NCI-H1417 (cell line): ENCODE measurements around the gene ZMYM4.
A peak's percentile ranks its signal among the peaks of the same experiment; 100 is the strongest.
"Not testable (repeated sequence)": the region's sequence is repeated elsewhere in the genome, so short reads cannot be mapped to it uniquely, and the experiment has no call there.

Experiments
- DNase-seq, 3 experiments: peaks; one replicate each; lab custom pipeline; 2025; lab: John Stamatoyannopoulos, UW

Gene ZMYM4

DNA sequence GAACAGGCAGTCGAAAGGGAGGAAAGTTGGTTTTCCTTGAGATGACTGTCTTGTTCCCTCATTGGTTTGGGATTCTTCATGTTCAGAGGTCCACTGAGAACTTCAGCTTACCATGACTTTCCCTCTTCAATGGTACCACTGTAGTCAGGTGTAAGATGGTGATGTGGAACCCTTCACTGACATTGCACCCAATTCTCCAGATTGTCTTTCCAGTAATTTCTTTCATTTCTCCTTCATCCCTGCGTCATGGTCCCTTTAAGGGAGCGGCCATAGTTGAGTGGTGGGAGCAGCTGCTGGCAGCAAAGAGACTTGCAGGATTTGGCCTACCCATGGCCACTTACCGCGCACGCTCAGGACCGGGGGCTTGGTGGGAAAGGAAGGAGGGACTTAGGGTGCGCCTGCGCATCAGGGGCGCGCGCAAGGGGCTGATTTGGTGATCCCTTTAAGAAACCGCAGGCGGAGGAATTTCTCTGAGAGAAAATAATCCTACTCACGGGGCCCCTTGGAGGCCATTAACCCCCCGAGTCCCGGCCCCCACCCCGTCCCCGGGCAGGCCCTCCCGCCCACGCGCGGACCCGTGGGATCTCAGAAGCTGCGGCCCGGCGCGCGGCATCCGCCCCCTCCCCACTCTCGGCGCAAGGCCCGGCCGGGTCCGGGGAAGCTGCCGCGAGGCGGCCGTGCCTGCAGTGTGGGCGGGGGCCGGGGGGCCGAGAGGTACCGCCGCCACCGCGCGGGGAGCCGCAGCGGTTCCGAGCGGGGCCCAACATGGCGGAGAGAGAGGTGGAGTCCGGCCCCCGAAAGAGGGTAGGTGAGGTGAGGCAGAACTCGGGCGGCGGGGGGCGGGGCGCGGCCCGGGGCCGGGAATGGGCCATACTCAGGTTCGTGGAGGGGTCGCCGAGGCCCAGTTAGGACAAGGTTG lies at the start of gene ZMYM4:
Gene ZMYM4 (plus strand): TSS at position 428 of the 919 bp plus-strand sequence. CDS start 338 bp downstream, at position 766.
- peak; percentile 90 to 97 (median 93) for DNase-seq

DNA sequence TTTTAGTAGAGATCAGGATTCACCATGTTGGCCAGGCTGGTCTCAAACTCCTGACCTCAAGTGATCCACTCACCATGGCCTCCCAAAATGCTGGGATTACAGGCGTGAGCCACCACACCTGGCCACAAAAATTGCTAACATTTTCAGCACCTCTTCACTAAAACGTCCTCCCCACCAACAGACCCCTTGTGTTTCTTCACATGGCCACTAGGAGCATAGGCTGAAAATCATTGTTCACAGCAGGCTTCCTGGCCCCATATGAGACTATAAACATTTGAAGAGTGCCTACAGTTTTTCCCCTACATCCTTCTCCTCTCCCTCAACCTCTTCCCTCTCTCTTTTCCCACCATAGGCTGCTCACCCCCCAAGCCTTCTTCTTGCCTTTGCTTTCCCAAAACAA lies 47.5 kb upstream of the ZMYM4 start:
- peak in 1 of 3 experiments; percentile 4 for DNase-seq

DNA sequence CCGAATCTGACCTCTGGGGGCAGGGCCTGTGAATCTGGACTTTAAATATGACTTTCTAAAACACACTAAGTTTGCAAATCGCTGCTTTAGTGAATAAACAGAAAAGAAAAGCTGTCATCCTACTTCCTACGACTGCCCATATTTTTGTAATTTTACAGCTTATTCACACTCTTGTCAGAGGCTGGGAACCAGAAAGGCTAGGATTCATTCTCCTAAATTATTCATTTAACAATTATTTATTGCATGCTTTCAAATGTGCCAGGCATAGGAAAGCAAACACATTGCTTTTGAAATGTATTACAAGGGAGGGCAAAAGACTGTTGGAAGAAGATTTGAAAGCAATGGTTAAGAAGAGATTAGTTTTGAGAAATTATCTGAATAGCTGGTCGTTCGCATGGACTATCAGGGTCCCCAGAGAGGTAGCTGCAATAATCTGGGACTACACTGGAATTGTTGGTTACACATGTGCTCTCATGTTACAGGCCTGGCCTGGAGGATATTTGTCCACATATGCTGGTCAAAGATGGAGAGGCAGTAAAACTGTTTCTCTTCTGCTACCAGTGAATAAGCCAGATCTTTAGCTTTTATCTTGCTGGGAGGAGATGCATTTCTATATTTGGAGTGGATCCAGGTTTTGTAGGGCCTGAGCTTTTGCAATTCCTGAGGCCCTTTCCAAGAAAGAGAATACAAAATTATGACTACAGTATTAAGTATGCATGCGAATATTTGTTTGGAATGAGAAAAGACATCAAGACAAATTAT lies 46.0 kb upstream of the ZMYM4 start:
- no peak for DNase-seq

DNA sequence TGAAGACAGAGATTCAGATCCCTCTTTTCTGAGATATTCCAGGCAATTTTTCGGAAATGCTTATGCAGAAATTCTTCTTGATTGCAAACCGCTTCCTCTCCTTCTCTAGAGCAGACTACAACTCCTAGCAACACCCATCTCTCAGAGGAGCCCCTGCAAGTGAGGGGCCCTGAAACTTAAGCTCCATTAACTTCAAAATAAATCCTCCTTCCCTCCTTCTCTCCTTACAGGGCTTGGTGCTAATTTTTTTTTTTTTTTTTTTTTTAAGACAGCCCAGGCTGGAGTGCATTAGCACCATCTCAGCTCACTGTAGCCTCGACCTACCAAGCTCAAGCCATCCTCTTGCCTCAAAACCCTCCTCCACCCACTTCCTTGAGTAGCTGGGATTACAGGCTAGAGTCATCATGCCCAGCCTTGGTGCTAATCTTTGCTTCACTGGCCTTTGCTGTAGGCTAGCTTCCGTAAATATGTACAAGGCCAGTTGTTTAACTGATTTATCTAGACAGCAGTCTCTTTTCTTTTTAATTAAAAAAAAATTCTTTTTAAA lies 45.4 kb upstream of the ZMYM4 start:
- DNase-seq = no peak

DNA sequence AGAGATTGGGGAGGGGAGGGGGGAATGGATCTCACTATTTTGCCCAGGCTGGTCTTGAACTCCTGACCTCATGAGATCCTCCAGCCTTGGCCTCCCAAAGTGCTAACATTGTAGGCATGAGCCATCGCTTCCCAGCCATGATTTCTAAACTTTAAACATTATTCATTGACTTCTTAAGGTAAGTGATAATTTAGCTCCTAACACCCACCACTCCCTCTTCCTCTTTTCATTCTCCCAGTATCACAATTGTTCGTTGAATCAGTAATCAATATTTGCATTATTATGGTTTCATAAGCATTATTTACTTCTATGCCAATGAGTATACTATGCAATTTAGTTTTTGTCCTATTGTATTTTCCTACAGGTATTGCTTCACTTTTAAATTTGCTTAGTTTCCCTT lies 42.0 kb upstream of the ZMYM4 start:
- no peak for DNase-seq

DNA sequence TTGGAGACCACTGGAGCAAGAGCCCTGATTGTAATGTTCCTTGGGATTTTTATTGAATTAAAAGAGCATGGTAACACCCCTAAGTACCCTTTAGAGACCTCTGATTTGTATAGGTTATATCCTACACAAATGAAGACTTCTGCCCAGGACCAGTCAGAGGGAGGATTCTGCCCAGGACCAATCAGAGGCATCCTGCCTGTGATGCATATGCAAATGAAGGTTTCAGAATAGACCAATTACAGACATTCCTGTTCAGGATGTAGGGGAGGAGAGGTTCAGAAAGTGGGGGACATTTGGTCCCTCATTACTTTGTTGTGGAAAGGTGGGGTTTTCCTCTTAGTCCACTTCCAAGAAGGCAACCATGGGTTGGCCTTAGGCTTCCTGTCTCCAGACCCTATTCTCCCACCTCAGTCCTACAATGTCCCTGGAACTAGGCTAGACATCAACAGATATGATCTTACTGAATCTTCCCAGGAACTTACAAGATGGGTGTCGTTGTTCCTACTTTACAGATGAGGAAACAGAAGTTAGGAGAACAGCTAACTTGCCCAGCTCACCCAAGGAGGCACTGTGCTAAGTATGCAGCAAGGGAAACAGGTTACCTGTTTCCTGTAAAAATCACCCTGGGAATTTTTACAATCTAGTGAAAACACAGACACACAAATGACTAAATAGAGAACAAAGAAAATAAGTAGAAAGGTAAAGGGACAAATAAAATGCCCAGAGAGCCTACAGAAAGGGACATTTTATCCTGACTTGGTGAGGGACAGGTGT lies 38.7 kb upstream of the ZMYM4 start:
- no peak for DNase-seq

DNA sequence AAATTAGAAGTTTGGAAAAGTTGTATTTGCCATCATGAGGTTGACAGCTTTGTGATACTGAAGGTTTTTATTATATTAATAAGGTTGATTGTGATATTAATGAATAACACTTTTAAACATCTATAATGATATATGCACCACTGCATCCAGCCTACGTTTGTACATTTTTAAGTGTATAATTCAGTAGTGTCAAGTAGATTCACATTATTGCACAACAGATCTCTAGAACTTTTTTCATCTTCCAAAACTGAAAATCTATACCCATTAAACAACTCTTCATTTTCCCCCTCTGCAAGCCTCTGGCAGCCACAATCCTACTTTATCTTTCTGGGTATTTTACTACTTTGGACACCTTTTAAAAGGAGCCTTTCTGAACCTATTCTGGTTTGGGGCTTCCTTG lies 37.2 kb upstream of the ZMYM4 start:
- DNase-seq = no peak

DNA sequence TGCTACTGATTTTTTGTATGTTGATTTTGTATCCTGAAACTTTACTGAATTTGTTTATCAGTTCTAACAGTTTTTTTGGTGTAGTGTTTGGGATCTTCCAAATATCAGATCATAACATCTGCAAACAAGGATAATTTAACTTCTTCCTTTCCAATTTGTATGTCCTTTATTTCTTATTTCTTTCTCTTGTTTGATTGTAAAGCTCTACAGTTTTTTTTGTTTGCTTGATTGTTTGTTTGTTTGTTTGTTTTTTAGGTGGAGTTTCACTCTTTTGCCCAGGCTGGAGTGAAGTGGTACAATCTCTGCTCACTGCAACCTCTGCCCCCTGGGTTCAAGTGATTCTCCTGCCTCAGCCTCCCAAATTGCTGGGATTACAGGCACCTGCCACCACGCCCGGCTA lies 31.7 kb upstream of the ZMYM4 start:
- not testable (repeated sequence) for DNase-seq

DNA sequence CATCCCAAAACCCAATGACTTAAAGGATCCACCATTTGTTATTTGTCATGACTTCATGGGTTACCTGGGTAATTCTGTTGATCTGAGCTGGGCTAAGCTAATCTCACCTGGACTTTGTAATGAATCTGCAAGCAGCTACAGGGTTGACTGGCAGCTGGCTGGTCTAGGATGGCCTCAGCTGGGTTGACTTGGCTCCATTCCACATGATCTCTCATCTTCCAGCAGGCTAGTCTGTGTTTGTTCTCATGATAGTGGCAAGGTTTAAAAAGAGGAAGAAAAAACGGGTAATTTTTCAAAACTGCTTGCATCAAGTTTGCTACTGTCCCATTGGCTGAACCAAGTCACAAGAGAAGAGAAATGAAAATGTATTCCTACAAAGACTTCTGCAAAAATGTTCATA lies 24.8 kb upstream of the ZMYM4 start:
- peak in 1 of 3 experiments; percentile 4 for DNase-seq

DNA sequence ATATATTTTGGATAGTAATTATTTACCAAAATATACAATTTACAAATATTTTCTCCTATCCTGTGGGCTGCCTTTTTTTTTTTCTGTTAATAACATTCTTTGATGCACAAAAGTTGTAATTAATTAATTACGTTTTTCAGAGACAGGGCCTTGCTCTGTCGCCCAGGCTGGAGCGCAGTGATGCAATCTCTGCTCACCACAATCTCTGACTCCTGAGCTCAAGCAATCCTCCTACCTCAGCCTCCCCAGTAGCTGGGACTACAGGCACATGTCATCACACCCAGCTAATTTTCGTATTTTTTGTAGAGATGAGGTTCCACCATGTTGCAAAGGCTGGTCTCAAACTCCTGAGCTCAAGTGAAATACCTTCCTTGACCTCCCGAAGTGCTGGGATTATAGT lies 21.3 kb upstream of the ZMYM4 start:
- no peak for DNase-seq

DNA sequence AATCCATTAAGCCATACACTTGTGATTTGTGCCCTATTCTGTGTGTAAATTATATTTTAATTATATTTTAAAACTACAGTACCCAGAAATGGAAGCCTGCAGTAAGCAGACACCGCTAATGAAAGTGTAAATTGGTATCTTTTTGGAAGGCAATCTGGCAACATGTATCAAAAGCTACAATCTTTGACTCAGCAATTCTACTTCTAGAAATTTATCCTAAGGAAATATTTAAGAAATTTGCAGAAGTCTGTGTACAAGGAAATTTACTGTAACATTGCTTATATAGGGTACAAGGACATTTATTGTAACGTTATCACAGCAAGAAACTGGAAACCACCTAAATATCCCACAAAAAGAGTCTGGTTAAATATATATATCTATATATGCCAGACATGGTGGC lies 14.6 kb upstream of the ZMYM4 start:
- DNase-seq = no peak

DNA sequence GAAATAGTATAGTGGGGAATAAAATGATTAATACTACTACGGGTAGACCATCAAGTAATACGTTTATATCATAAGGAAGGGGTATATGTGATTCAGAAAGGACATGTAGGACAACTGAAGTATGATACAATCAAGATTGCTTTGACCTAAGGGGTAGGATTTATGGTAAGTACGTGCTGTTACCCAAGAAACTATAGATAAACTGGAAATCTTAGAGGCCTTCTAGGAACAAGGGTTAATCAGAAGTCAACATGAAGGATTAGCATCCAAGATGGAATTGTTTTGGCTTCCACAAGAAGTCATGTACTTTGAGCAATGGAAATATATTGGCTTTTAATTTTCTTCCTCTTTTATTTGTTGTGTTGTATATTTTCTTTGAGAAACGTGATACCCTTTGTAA lies 13.2 kb upstream of the ZMYM4 start:
- no peak for DNase-seq

DNA sequence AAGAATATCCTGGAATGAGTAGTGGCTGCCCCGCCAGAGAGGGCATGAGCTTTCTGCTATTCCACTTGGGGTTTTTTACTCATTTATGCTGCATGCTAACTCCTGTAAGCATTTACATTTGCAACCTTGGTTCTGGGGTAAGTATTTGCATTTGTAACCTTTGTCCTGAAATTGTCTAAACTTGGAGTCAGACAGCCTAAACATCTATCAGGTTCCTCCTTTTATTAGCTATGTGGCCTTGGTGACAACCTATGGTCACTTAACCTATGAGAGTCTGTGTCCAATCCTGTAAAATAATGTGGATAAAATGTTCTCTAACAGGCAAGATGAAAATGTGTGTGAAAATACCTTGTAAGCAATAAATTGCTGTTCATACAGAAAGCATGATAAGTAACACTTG lies 8.9 kb upstream of the ZMYM4 start:
- DNase-seq = no peak

DNA sequence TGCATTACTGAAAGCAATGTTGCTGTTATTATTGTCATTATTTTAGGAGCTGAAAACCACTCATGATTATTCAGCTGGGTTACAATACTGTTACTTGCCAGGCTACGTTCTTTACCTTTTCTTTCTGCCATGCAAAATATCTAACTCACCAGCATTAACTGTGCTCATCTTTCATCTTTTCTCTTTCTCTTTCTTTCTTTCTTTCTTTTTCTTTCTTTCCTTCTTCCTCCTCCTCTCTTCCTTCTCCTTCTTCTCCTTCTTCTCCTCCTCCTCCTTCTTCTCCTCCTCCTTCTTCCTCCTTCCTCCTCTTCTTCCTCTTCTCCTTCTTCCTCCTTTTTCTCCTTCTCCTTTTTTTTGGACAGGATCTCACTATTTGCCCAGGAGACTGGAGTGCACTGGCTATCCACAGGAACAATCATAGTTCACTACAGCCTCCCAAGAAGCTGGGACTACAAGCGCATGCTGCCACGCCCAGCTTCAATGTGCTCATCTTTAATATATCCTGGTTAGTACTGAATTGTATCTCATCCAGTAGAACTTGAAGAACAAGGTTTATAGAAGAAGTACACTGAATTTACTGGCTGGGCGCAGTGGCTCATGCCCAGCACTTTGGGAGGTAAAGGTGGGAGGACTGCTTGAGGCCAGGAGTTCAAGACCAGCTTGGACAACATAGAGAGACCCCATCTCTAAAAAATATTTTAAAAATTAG lies 6.9 kb upstream of the ZMYM4 start:
- no peak for DNase-seq

DNA sequence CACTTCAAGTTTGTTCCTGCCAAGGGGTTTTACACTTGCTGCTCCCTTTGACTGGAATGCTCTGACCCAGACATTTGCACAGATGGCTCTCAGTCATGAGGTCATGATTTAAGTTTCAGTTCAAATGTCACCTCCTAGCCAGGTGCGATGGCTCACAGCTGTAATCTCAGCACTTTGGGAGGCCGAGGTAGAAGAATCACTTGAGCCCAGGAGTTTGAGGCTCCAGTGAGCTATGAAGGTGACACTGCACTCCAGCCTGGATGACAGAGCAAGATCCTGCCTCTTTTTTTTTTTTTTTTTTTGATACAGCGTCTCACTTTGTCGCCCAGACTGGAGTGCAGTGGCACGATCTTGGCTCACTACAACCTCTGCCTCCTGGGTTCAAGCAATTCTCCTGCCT lies 4.5 kb upstream of the ZMYM4 start:
- no peak for DNase-seq

DNA sequence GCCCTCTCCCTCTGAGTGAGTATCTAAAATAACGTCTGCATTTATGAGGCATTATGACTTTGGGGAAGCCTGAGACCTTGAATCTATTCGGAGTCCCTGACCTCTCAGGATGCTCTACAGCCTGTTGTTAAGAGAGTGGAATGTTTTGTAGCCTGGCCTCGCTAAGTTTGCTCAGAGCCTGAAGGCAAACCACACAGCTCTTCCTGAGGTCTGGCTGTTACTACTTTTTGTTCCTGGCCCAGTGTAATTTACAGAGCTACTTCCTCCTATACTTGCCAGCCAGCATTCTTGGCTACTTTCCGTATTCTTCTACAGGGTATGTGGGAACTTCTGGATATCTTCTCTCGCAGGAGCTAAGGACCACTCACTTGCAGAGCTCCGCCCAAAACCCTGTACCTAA lies 3.6 kb upstream of the ZMYM4 start:
- no peak for DNase-seq

DNA sequence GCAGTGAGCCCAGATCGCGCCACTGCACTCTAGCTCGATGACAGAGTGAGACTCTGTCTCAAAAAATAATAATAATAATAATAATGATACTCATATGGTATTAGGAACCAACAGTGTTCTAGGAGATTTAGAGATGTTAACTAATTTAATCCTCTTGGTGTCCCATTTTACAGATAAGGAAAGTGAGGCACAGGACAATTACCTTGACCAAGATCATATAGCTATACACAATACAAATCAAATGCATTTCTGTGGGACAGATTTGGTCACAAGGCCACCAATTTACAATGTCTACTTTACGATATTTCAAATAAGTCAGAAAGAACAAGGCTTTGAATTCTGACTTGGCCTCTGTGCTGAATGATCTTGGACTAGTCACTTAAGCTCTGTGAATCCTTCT lies 2.2 kb upstream of the ZMYM4 start:
- DNase-seq = no peak

DNA sequence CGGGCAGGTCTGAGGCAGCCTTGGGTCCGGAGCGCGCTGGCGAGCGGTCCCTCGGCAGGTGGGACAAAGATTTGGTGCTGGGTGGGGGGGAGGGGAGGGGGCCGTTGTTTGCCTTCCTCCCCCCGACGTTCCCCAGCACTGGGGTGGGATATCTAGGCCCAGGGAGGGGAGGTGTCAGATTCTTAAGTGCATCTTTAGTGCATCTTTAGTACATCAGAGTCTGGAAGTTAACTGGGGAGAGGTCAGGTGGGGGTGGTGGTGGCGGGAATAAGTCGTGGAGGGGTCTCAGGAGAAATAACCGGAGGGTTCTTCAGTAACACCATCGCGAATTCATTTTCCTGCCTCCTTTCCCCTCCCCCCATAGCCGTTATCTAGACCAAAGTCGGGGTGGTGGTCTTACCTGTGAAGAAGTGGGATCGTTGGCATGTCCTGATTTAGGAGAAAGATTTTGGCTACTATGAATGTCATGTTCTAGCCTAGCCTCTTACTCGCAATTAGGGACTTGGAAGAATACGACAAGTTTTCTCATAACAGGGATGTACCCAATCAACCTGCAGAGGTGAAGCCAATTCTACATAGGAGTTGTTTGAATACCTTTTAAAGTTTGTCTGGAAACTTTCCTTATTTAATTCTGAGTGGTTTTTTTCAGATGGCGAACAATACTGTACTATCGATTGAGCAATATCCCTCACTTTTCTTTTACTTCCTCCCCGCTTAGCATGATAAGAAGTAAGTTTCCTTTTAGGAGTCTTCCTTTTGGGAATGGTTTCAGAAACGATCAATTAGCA lies 886 bp downstream of the ZMYM4 start:
- DNase-seq = peak in 2 of 3 experiments; percentile 31 to 44

DNA sequence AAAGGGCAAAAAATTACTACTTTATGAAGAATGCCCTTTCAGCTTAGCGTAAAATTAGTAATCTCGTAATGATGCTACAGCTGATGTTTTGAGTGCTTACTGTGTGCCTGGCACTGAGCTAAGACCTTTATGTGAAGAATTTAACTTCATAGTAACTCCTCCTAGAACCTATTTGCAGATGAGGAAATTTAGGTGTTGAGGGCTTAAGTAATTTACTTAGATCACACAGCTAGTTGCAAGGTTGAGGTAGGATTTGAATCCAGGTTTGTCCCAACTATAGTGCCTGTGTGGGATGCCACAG lies 1.4 kb downstream of the ZMYM4 start:
- no peak for DNase-seq

DNA sequence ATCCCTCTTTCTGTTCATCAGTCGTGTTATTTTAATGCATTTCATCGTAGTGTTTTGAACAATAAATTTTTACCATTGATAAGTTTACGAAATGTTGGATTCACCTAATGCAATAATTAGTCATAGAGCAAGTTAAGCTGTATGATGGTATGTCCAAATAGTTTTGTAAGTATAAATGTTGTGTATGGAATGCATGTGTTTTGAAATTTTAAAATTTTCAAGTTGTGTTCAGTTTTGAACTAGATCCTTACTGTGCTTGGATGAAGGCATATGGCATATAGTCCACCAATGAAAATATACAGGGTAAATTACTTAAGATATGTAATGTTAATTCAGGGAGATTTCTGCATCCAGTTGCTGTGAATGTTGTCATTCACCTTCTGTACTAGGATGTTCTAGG lies 2.3 kb downstream of the ZMYM4 start:
- no peak for DNase-seq

DNA sequence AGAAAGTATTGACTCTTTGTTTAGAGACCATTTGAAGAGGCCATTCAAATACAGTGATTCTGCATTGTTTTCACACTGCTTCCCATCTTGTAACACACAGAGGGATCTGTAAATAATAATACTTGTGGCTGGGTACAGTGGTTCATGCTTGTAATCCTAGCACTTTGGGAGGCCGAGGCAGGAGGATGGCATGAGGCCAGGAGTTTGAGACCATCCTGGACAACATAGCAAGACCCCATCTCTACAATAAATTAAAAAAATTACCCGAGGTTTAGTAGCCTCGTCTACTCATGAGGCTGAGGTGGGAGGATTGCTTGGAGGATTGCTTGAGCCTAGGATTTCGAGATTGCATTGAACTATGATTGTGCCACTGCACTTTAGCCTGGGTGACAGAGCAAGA lies 5.7 kb downstream of the ZMYM4 start:
- no peak for DNase-seq
